ENCODE measurements around the gene CCDC59. TPM values are rescaled to one million over a fixed set of nuclear protein-coding genes. Genes with fewer than 3 reads are reported as not detected.
A peak's percentile ranks its signal among the peaks of the same experiment; 100 is the strongest.

Gene CCDC59
- total RNA-seq: 10 to 100 TPM; 26.6 to 29.9 TPM

GRCh38 chr12:82358200-82359114 lies at the start of gene CCDC59, which contains the start of gene METTL25:
CCDC59 (minus strand) TSS chr12:82358387; CDS start chr12:82358376, 11 bp downstream.
METTL25 (plus strand) TSS chr12:82358529; CDS start chr12:82358566, 37 bp downstream.
- H3K27me3 ChIP-seq: no peaks in the 10 kb centered on the region
- DNase-seq: peak; percentile 99
- H3K9ac ChIP-seq (ENCODE audit: low read depth in 2 of 2, low read length in 2 of 2): peak within 1 kb of the TSS; percentile 90 to 93
- peak; percentile 95 for TF ChIP-seq CTCF (IDR thresholded peaks at IDR 0.05)
- peaks cover 4% of the 10 kb centered on the region for H3K4me1 ChIP-seq
- H3K9me3 ChIP-seq: no peaks in the 10 kb centered on the region
- intact Hi-C loops (cut with DNase I): loop anchor here (10.0 kb wide), 1 partner anchor 714 kb away; no protein-coding TSS in a partner anchor
- no peaks in the 10 kb centered on the region for H3K36me3 ChIP-seq
- peak within 1 kb of the TSS; percentile 93 for H3K27ac ChIP-seq
- peak within 1 kb of the TSS; percentile 77 for H3K4me3 ChIP-seq

GRCh38 chr12:82407481-82407880 lies 49.3 kb upstream of the CCDC59 start:
- no peak overlapping the region for H3K9ac ChIP-seq (ENCODE audit: low read depth in 2 of 2, low read length in 2 of 2)
- no peak for DNase-seq

GRCh38 chr12:82406651-82407050 lies 48.5 kb upstream of the CCDC59 start:
- no peak overlapping the region for H3K27ac ChIP-seq
- H3K4me3 ChIP-seq: no peak overlapping the region
- H3K27me3 ChIP-seq: no peaks in the 10 kb centered on the region
- no peak for DNase-seq
- no peaks in the 10 kb centered on the region for H3K36me3 ChIP-seq
- no peak overlapping the region for H3K9ac ChIP-seq (ENCODE audit: low read depth in 2 of 2, low read length in 2 of 2)
- TF ChIP-seq CTCF (IDR thresholded peaks at IDR 0.05): no peak
- intact Hi-C loops (cut with DNase I): no loop called here
- no peaks in the 10 kb centered on the region for H3K4me1 ChIP-seq
- no peaks in the 10 kb centered on the region for H3K9me3 ChIP-seq

More at GRCh38 chr12:82407481-82407880, 49.3 kb upstream of the CCDC59 start:
- Histone ChIP-seq H3K4me3 (no peak overlapping the region), H3K27ac (no peak overlapping the region), H3K27me3 (no peaks in the 10 kb centered on the region), H3K4me1 (no peaks in the 10 kb centered on the region), H3K9me3 (no peaks in the 10 kb centered on the region), H3K36me3 (no peaks in the 10 kb centered on the region)
- TF ChIP-seq CTCF (IDR thresholded peaks at IDR 0.05): no peak
- intact Hi-C loops (cut with DNase I): no loop called here

- Histone ChIP-seq H3K36me3 (no peaks in the 10 kb centered on the region), H3K9ac (ENCODE audit: low read depth in 2 of 2, low read length in 2 of 2) (no peak overlapping the region), H3K27ac (no peak overlapping the region), H3K4me3 (no peak overlapping the region), H3K27me3 (no peaks in the 10 kb centered on the region), H3K4me1 (no peaks in the 10 kb centered on the region), H3K9me3 (no peaks in the 10 kb centered on the region)
- intact Hi-C loops (cut with DNase I): no loop called here
- TF ChIP-seq CTCF (IDR thresholded peaks at IDR 0.05): no peak
- DNase-seq: no peak
These were observed 42.6 kb upstream of the CCDC59 start for GRCh38 chr12:82400819-82401218.

- H3K27me3 ChIP-seq: no peaks in the 10 kb centered on the region
- no peak for DNase-seq
- no peaks in the 10 kb centered on the region for H3K9me3 ChIP-seq
- H3K9ac ChIP-seq (ENCODE audit: low read depth in 2 of 2, low read length in 2 of 2): no peak overlapping the region
- no peaks in the 10 kb centered on the region for H3K4me1 ChIP-seq
- no peaks in the 10 kb centered on the region for H3K36me3 ChIP-seq
- H3K4me3 ChIP-seq: no peak overlapping the region
- H3K27ac ChIP-seq: no peak overlapping the region
- intact Hi-C loops (cut with DNase I): no loop called here
- TF ChIP-seq CTCF (IDR thresholded peaks at IDR 0.05): no peak
These were observed 40.7 kb upstream of the CCDC59 start for GRCh38 chr12:82398879-82399278.

Data from colonic mucosa (tissue), 4 donors.